ENCODE measurements around the gene LBX2. TPM values are rescaled to one million over a fixed set of nuclear protein-coding genes. Genes with fewer than 3 reads are reported as not detected.
A peak's percentile ranks its signal among the peaks of the same experiment; 100 is the strongest.

LBX2 gene
- total RNA-seq, 4 donors from 2014 or later: 2.9 TPM; not detected in 3

DNA sequence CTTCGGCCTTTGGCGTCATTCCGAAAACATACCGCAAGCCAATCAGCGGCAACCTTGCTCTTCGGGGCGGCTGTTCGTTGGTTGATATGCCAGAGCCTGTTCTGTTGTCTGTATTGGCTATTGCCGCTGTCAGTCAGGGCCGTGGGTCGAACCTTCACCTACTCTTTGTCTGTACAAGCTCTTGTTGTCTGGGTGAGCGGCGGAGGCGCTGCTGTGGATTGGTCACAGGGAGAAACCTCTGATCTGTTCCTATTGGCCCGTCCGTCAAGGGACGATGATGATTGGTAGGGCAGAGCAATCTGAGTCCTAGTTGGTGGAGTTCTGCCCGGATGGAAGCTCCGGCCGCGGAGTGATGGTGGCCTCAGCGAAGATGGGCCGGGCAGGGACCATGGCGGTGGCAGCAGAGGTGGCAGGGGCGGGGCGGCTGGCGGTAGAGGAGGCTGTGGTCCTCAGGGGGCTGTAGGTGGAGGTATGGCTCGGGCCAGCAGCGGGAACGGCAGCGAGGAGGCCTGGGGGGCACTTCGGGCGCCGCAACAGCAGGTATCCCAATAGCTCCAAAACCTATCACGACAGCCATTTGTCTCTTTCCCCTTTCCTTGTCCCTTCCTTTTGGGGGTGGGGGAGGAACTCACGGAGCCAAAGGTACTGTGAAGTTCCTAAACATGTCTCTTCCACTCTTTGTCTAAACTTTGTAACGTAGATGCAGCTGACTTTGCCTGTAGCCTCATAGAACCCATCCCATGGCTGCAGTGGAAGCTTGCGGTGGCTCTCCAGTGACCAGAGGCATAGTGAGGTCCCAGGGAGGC, 41.1 kb downstream of the LBX2 start, which contains the start of gene WBP1:
TSS of gene WBP1 (plus strand) at position 307 of the 806 bp plus-strand sequence. CDS start at position 472, 165 bp downstream.
- H3K4me3 ChIP-seq: peak within 1 kb of the TSS; percentile 69 to 70
- peaks cover 3 to 18% of the 10 kb centered on the region in 2 donors for H3K4me1 ChIP-seq
- DNase-seq: peak; percentile 100
- intact Hi-C loops (cut with DNase I; ENCODE audit: low total_unique reads): no loop called here
- no peaks in the 10 kb centered on the region for H3K36me3 ChIP-seq
- no peaks in the 10 kb centered on the region for H3K27me3 ChIP-seq
- TF ChIP-seq, protein P1, sequence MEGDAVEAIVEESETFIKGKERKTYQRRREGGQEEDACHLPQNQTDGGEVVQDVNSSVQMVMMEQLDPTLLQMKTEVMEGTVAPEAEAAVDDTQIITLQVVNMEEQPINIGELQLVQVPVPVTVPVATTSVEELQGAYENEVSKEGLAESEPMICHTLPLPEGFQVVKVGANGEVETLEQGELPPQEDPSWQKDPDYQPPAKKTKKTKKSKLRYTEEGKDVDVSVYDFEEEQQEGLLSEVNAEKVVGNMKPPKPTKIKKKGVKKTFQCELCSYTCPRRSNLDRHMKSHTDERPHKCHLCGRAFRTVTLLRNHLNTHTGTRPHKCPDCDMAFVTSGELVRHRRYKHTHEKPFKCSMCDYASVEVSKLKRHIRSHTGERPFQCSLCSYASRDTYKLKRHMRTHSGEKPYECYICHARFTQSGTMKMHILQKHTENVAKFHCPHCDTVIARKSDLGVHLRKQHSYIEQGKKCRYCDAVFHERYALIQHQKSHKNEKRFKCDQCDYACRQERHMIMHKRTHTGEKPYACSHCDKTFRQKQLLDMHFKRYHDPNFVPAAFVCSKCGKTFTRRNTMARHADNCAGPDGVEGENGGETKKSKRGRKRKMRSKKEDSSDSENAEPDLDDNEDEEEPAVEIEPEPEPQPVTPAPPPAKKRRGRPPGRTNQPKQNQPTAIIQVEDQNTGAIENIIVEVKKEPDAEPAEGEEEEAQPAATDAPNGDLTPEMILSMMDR (IDR thresholded peaks at IDR 0.05): peak in 1 of 4 experiments; percentile 26
- peak in 1 of 2 donors; percentile 42 for TF ChIP-seq POLR2A (IDR thresholded peaks at IDR 0.05)
- peak within 1 kb of the TSS; percentile 95 to 98 for H3K27ac ChIP-seq
- no peaks in the 10 kb centered on the region for H3K9me3 ChIP-seq

DNA sequence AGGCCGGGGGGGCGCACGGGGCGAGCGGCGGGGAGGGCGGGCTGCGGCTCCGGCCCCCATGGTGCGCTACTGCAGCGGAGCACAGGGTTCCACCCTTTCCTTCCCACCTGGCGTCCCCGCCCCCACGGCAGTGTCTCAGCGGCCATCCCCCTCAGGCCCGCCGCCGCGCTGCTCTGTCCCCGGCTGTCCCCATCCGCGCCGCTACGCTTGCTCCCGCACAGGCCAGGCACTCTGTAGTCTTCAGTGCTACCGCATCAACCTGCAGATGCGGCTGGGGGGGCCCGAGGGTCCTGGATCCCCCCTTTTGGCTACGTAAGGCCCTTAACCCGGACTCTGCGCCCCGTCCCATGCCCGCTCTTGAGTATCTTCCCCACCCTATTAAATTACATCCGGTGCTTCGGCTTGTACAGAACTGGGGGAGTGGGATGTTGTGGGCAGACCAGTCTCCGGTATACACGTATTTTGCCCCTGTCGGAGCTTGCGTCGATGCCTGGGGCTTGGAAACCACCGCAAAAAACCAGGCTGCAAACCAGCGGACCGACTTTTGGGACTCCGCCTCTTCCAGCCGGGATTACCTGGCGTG, 41.8 kb downstream of the LBX2 start:
- peak overlapping the region; percentile 69 to 70 for H3K4me3 ChIP-seq
- H3K9me3 ChIP-seq: no peaks in the 10 kb centered on the region
- DNase-seq: peak in 1 of 2 donors; percentile 58
- TF ChIP-seq POLR2A (IDR thresholded peaks at IDR 0.05): peak; percentile 64 to 86
- TF ChIP-seq, protein P1 (IDR thresholded peaks at IDR 0.05): no peak
- H3K4me1 ChIP-seq: peaks cover 3 to 18% of the 10 kb centered on the region in 2 donors
- H3K27me3 ChIP-seq: no peaks in the 10 kb centered on the region
- peak overlapping the region; percentile 95 to 98 for H3K27ac ChIP-seq
- no peaks in the 10 kb centered on the region for H3K36me3 ChIP-seq
- intact Hi-C loops (cut with DNase I; ENCODE audit: low total_unique reads): no loop called here

DNA sequence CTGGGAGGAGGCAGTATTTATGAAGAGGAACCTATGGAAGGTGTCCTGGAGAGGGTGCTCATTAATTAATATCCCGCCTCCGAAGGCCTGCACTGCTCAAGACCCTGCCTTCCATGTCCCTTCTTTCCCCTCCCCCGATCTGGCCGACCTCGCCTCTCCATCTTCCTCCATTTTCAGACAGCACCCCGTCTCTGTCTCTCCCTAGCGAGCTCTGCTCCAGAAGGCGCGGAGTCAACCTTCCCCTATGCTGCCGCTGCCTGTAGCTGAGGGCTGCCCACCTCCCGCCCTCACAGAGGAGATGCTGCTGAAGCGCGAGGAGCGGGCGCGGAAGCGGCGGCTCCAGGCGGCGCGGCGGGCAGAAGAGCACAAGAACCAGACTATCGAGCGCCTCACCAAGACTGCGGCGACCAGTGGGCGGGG, 42.3 kb downstream of the LBX2 start:
- no peak for DNase-seq
- peak overlapping the region; percentile 69 to 70 for H3K4me3 ChIP-seq
- peaks cover 3 to 18% of the 10 kb centered on the region in 2 donors for H3K4me1 ChIP-seq
- no peaks in the 10 kb centered on the region for H3K9me3 ChIP-seq
- H3K27me3 ChIP-seq: no peaks in the 10 kb centered on the region
- TF ChIP-seq, protein P1 (IDR thresholded peaks at IDR 0.05): no peak
- TF ChIP-seq POLR2A (IDR thresholded peaks at IDR 0.05): no peak
- peak overlapping the region; percentile 95 to 98 for H3K27ac ChIP-seq
- H3K36me3 ChIP-seq: no peaks in the 10 kb centered on the region
- intact Hi-C loops (cut with DNase I; ENCODE audit: low total_unique reads): no loop called here

DNA sequence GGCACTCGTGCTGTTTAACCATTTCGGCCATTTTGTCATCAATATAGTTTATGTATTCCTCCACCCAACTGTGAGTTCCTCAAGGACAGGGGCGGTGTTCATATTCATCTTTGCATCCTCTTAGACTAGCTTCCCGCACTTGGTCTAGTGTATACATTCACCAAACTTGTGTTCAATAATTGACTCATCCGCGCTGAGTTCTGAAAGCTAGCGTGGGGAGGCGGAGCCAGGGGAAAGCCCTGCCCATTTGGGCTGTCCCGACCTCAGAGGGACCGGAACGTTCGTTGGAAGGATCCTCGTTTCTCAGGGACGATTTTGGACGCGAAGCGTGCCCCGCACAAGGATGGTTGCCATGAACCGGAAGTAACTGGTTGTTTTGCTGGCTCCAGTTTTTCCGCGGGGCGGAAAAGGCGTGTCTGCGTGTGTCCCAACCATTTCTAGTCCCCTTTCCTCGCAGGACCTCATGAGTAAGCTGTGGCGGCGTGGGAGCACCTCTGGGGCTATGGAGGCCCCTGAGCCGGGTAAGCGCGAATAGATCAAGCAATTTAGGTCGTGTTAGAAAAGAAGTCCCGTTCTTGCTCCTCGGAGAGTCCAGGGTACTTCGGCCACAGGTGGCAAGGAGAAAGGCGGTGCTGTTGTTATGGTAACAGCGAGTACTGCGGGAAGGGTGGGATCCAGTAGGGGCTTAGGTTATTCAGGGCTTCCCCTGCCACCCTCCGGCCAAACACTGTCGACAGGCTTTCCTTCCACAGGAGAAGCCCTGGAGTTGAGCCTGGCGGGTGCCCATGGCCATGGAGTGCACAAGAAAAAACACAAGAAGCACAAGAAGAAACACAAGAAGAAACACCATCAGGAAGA, 44.5 kb downstream of the LBX2 start, which contains the start of gene INO80B:
TSS of gene INO80B (plus strand) at position 434 of the 858 bp plus-strand sequence. CDS start at position 464, 30 bp downstream.
- DNase-seq: peak; percentile 96 to 97
- no peaks in the 10 kb centered on the region for H3K9me3 ChIP-seq
- no peaks in the 10 kb centered on the region for H3K36me3 ChIP-seq
- no peaks in the 10 kb centered on the region for H3K27me3 ChIP-seq
- TF ChIP-seq, protein P1 (IDR thresholded peaks at IDR 0.05): peak in 2 of 4 experiments; percentile 32 to 48
- TF ChIP-seq POLR2A (IDR thresholded peaks at IDR 0.05): peak; percentile 48 to 60
- peak within 1 kb of the TSS; percentile 49 to 71 for H3K27ac ChIP-seq
- peak within 1 kb of the TSS; percentile 64 to 71 for H3K4me3 ChIP-seq
- intact Hi-C loops (cut with DNase I; ENCODE audit: low total_unique reads): no loop called here
- peaks cover 3 to 18% of the 10 kb centered on the region in 2 donors for H3K4me1 ChIP-seq

Data from uterus (tissue), 4 donors.